ENCODE measurements around the gene USP24.
"Not testable (repeated sequence)": the region's sequence is repeated elsewhere in the genome, so short reads cannot be mapped to it uniquely, and the experiment has no call there.

USP24 gene

GRCh38 chr1:55049271-55049913, 165.8 kb downstream of the USP24 start:
- no peak for DNase-seq

- DNase-seq = no peak
These were observed 166.5 kb downstream of the USP24 start for GRCh38 chr1:55048453-55049270.

GRCh38 chr1:55047611-55048010, 167.6 kb downstream of the USP24 start:
- DNase-seq = no peak

GRCh38 chr1:55046871-55047270, 168.3 kb downstream of the USP24 start:
- no peak for DNase-seq

GRCh38 chr1:55045430-55045829, 169.7 kb downstream of the USP24 start:
- no peak for DNase-seq

- DNase-seq = no peak
These were observed 170.4 kb downstream of the USP24 start for GRCh38 chr1:55044617-55045397.

- DNase-seq = no peak
These were observed 171.4 kb downstream of the USP24 start for GRCh38 chr1:55043726-55044125.

- no peak for DNase-seq
These were observed 172.2 kb downstream of the USP24 start for GRCh38 chr1:55043011-55043410.

GRCh38 chr1:55041613-55042012, 173.6 kb downstream of the USP24 start:
- no peak for DNase-seq

GRCh38 chr1:55040933-55041494, 174.2 kb downstream of the USP24 start:
- DNase-seq = no peak

GRCh38 chr1:55040083-55040932, 174.9 kb downstream of the USP24 start:
- peak in 1 of 2 experiments; percentile 40 for DNase-seq

GRCh38 chr1:55039342-55040082, 175.7 kb downstream of the USP24 start, which contains the start of gene PCSK9:
Gene PCSK9 (plus strand): TSS chr1:55039548. CDS start chr1:55039838, 290 bp downstream.
- DNase-seq = peak in 1 of 2 experiments; percentile 68

- DNase-seq = no peak
These were observed 176.2 kb downstream of the USP24 start for GRCh38 chr1:55038974-55039341.

- no peak for DNase-seq
These were observed 176.7 kb downstream of the USP24 start for GRCh38 chr1:55038552-55038838.

- no peak for DNase-seq
These were observed 177.2 kb downstream of the USP24 start for GRCh38 chr1:55037733-55038551.

GRCh38 chr1:55035904-55036303, 179.3 kb downstream of the USP24 start:
- no peak for DNase-seq

- DNase-seq = no peak
These were observed 180.6 kb downstream of the USP24 start for GRCh38 chr1:55034476-55035133.

- DNase-seq = no peak
These were observed 181.9 kb downstream of the USP24 start for GRCh38 chr1:55033265-55033614.

- DNase-seq = not testable (repeated sequence)
These were observed 184.1 kb downstream of the USP24 start for GRCh38 chr1:55031098-55031497.

- DNase-seq = not testable (repeated sequence)
These were observed 188.5 kb downstream of the USP24 start for GRCh38 chr1:55026682-55027081.
